Activated effector memory CD4-positive, alpha-beta T cell treated with Interleukin-2 at 50 U/mL for 16 hours (primary cell): ENCODE results near the gene SLC13A3.

Experiments
- DNase-seq: peaks from one replicate; pipeline ENCODE4 v3.0.0-alpha.2; 2020

SLC13A3 gene

GRCh38 chr20:46601603-46602122 is 49.6 kb downstream of the SLC13A3 start:
- DNase-seq: no peak

DNA sequence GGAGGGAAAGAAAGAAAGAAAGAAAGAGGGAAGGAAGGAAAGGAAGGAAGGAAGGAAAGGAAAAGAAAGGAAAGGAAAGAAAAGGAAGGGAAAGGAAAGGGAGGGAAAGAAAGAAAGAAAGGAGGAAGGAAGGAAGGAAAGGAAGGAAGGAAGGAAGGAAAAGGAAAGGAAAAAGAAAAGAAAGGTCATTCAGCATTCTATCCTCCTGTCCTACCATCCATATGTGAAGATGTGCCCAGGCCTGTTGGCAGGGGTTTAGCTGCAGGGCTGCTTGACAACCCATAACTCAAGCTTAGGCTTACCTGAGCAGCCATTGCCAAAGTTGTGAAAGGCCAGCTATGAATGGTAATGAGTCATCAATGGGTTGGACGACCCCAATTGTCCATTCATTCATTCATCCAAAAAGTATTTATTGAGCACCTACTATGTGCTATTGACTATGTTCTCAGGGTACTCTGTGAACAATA is 50.9 kb downstream of the SLC13A3 start:
- no peak for DNase-seq

GRCh38 chr20:46599227-46599987 is 51.9 kb downstream of the SLC13A3 start:
- no peak for DNase-seq

DNA sequence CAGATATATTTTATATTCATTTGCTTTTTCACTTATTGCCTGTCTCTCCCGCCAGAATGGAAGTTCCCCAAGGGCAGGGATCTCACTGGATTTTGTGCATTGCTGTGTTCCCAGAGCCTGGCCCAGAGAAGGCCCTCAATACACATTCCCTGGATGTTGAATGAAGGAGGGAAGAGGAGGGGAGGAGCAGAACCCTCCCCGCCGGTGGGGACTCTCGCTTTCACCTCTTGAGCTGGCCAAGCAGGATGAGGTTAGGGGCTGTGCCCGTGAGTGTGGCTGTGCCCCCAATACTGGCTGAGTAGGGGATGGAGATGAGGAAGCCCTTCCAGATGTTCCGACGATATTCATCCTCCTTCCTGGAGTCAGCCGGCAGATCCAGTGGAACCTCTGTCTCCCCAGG is 55.3 kb downstream of the SLC13A3 start:
- DNase-seq: no peak

GRCh38 chr20:46594725-46595124 is 56.5 kb downstream of the SLC13A3 start:
- no peak for DNase-seq

GRCh38 chr20:46592580-46593362 is 58.5 kb downstream of the SLC13A3 start:
- DNase-seq: no peak

- no peak for DNase-seq
These were observed 60.8 kb downstream of the SLC13A3 start for GRCh38 chr20:46590443-46590842.

DNA sequence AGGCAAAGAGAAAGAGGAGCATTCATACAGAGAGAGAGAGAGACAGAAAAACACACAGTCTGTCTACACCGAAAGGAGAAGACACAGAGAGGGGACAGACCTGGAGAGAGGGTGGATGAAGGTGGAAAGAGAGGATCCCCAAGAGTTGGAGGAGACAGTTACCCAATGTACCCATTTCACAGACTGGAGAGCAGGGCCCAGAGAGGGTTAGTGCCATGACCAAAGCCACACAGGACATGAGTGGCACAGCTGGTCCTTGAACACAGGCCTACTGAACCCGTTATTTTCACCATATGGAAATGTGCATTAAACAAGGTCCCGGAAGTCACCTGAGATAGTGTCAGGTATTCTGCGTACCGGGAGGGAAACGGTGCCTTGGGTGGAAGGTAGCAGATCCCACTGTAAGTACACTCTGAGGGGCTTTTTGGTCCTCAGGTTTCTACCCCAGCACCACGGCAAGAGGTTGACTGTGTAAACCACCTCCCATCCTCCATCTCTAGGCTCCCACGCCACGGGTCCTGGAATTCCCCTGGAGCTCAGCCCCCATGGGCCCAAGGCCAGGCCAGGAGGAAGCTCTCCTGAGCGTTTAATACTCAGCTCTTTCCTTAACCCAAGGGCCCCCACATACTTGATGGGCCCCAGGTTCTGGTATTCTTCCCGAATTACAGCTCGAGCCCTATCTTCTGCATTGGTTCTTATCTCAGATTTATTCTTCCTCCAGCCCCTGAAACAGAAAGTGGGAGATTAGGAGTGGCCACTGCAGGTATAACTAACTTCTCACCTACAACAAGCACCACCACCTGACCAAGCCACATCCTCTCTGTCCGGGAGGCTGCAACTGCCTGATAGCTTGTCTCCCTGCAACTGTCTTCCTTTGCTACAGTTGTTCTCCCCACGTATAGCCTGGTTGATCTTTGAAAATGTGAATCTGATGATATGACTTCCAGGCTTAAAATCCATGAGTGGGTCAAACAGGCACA is 62.4 kb downstream of the SLC13A3 start:
- DNase-seq: no peak

DNA sequence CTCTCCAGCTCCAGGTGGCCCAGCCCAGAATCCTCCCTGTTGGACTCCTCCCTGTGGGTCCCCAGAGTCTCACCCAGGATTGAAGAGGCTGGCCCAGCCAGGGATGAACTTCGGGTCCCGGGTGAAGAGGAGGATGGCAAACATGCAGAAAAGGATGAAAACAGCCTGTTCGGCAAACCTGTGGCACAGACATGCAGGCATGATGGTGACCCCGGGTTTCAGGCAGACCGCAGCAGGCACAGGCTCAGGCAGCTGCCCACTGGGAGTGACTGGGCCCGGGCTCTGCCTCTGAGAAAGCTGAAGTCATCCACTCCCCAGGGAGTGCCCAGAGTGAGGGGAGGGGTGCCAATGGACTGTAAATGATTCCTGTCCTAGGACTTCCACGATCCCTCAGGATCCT is 63.3 kb downstream of the SLC13A3 start:
- no peak for DNase-seq

DNA sequence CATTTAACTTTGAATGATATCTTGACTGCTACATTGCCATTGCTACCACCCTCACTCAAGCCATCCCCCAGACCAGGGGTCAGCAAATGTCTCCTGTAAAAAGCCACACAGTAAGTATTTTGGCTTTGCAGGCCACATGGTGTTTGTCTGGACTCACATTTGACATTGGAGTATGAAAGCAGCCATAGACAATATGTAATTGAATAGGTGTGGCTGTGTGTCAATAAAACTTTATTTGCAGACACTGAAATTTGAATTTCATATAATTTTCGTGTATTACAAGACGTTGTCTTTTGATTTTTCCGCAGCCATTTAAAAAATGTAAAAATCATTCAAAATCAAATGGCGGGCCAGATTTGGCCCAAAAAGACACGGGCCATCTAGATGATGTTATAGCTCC is 64.5 kb downstream of the SLC13A3 start:
- DNase-seq: no peak

- DNase-seq: no peak
These were observed 66.8 kb downstream of the SLC13A3 start for GRCh38 chr20:46584508-46584907.

GRCh38 chr20:46583411-46584214 is 67.6 kb downstream of the SLC13A3 start:
- DNase-seq: no peak

- no peak for DNase-seq
These were observed 68.6 kb downstream of the SLC13A3 start for GRCh38 chr20:46582648-46583047.

GRCh38 chr20:46581391-46581790 is 69.9 kb downstream of the SLC13A3 start:
- no peak for DNase-seq

- no peak for DNase-seq
These were observed 70.5 kb downstream of the SLC13A3 start for GRCh38 chr20:46580613-46581205.

DNA sequence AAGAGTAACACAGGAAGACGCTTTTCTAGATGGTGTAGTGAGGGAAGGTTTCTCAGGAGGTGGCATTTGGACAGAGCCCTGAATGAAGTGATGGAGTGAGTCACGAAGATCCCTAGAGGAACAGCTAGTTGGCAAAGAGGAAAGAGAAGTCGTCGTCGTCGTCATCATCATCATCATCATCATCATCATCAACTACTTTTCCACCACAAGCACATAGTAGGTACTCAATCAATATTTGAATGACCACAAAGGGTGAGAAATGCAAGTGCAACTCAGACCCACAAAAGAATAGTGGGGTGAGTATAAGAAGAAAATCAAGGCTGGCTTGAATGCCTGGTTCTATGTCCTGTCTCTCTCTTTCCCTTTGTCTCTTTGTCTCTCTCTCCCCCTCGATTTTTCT is 72.5 kb downstream of the SLC13A3 start:
- DNase-seq: no peak

- DNase-seq: no peak
These were observed 74.4 kb downstream of the SLC13A3 start for GRCh38 chr20:46576774-46577395.

GRCh38 chr20:46575937-46576461 is 75.3 kb downstream of the SLC13A3 start:
- no peak for DNase-seq

GRCh38 chr20:46575394-46575793 is 75.9 kb downstream of the SLC13A3 start:
- no peak for DNase-seq

DNA sequence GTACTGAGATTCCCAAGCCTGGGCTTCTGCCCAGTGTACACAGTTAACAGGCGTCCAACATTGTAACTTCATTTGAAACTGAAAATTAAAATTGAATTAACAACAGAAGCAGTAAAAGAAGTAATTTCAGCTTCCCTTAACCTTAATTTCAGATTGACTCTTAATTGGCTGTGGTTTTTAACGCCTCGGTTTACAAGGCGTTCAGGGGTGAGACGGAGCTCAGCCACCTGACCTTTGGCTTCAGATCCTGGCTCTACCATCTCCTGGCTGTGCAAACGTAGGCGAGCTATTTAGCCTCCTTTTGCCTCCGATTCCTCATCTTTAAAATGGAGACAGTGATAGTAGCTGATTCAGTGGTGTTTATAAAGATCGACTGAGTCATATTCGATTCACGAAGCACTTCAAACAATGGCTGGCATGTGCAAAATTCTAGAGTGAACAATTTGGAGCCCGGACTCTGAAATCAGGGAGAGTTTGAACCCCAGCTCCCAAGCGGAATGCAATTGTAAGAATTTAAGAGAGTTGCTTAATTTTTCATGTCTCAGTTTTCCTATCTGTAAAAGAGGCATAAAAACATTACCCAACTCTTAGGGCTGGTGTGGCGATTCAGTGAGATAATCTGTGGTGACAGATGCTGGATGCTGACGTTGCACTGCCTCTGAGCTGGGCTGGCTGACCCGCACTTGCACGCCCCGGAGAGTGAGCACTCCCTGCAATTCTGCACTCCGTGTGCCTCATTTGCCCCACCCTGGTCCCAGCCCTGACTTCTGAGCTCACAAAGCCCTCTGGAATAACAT is 77.3 kb downstream of the SLC13A3 start:
- DNase-seq: no peak
